GM15510 (cell line): ENCODE data around the gene RASSF4.

Experiments used
- POLR2A ChIP-seq: IDR thresholded peaks from 3 replicates; pipeline ENCODE4 v1.6.1; 2011; ENCODE audit warnings: borderline replicate concordance; ENCODE audit not compliant: insufficient read length; ENCODE audit errors: extremely low read depth

RASSF4 gene

DNA sequence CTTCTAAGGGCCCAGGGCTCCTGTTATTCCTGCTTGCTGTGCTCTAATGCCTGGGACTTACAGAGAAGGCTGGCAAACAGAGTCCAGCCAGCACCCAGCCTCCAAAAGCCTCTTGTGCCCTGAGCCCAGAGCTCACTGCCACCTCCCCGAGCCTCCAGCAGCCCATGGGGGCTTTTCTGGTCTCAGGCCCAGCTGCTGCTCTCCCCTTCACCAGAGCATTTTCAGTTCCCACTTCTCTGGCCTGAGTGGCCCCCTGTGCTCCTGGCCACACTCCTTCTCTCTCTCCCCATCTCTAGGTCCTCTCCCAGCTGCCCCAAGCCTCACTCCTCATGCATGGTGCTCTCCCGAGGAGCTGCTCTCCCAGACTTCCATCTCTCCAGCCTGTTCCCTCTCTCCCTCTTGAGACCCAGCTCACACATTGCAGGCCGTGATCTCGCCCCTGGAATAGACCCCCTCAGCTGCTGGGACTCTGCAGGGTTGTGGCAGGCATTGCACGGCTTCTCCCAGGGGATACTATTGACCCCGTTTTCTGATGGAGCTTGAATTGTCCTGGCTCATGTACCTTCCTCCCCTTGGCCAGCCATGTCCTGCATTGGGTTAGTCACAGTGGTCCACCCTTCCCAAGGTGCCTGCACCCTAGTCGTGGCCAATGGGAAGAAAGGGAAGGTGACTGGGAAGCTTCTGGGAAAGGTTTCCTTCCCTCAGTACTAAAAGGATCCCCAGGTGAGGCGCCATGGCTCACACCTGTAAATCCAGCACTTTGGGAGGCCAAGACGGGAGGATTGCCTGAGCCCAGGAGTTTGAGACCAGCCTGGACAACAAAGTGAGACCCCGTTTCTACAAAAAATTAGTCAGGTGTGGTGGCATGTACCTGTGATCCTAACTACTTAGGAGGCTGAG is 9.0 kb upstream of the RASSF4 start:
- TF ChIP-seq POLR2A = no peak

- TF ChIP-seq POLR2A = no peak
These were observed 7.9 kb upstream of the RASSF4 start for GRCh38 chr10:44951576-44952226.

GRCh38 chr10:44952779-44953231 is 6.8 kb upstream of the RASSF4 start:
- no peak for TF ChIP-seq POLR2A

DNA sequence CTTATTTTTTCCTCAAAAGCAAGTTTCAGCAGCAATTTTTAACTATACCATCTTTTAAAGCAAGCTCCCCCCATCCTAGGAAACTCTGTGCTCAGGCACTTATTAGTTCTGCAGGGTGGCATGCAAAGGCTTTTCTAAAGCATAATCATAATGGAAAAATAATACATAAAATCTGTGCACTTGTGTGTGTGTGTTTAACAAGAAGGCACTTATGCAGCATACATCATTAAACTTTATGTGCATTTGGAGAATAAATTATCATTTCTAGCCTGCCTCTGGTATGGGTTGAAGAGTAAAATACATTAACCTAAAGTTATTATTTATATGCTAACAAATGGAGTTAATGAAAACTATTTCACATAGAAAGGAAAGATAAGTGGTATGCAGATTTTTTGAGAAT is 5.6 kb upstream of the RASSF4 start:
- no peak for TF ChIP-seq POLR2A

DNA sequence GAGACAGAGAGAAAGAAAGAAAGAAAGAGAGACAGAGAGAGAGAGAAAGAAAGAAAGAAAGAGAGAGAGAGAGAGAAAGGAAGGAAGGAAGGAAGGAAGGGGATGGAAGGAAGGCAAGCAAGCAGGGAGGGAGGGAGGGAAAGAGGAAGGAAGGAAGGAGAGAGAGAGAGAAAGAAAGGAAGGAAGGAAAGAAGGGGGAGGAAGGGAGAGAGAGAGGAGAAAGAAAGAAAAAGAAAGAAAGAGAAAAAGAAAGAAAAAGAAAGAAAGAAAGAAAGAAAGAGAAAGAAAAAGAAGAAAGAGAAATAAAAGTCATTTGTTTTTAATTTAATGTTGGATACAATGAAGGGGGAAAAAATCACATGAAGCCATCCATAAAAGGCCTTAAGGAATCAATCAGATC is 4.6 kb upstream of the RASSF4 start:
- TF ChIP-seq POLR2A = no peak

- no peak for TF ChIP-seq POLR2A
These were observed 4.1 kb upstream of the RASSF4 start for GRCh38 chr10:44955413-44956070.

- TF ChIP-seq POLR2A = no peak
These were observed 3.4 kb upstream of the RASSF4 start for GRCh38 chr10:44956226-44956625.

- no peak for TF ChIP-seq POLR2A
These were observed 2.6 kb upstream of the RASSF4 start for GRCh38 chr10:44956717-44957706.

GRCh38 chr10:44958196-44958897 is 1.3 kb upstream of the RASSF4 start:
- TF ChIP-seq POLR2A = no peak

- TF ChIP-seq POLR2A = no peak
These were observed 730 bp upstream of the RASSF4 start for GRCh38 chr10:44958898-44959246.

DNA sequence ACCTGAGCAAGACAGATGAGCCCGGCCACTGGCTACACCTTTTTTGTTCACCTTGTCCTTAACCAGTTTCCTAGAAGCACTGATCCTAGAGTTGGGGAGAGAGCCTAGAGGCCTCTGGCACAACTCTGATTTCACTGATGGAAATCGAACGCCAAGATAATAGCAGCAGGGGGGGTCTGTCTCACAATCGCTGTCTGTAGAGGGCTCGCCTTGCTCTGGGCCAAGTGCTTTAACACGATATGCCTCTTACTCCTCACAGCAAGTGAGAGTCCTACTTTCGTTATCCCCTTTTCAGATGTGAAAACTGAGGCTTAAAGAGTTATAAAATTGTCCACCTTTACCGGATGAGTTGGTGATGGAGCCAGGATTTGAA is 472 bp downstream of the RASSF4 start:
- TF ChIP-seq POLR2A = no peak

DNA sequence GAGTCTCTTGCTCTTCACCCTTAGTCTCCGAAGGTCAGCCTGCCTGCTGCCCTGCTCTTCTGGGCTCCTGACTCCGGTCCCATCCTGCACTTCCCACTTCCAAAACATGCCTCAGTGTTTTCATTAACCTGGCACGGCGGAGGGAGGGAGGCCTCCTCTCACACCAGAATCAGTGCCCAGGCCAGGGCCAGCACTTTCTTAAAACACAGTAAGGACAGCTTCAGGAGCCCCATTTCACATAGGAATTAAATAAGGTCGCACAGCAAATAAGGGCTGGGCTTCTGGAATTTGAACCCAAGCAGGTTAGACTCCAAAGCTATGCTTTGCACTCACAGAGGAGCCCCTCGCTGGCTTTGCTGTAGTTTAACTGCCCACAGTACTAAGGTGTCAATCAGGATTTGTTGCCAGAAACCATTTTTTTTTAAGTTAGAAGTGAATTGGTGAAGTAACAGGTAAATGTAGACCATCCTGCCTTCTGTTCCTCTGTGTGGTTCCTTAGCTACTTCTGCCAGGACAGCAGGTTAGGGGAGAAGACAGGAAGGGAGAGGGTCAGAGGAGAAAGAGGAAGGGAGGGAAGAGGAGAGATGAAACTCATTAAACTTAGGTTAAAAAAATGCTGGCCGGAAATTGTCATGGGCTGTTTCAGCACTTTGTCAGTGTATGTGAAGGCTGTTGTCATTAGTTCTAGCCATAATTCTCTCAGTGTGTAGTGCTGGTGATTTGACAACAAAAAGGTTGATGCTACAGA is 1.1 kb downstream of the RASSF4 start:
- no peak for TF ChIP-seq POLR2A

- no peak for TF ChIP-seq POLR2A
These were observed 1.6 kb downstream of the RASSF4 start for GRCh38 chr10:44961230-44961571.

GRCh38 chr10:44961931-44962750 is 2.5 kb downstream of the RASSF4 start:
- TF ChIP-seq POLR2A = no peak
